Neuronal stem cell (in vitro differentiated cells): ENCODE results near the gene RPL10A.

Experiments used
- DNase-seq: peaks from one replicate; pipeline ENCODE4 v3.0.0-alpha.2; 2013; ENCODE audit warnings: low spot score
- H2AFZ ChIP-seq: one replicate; pipeline ENCODE4 v1.6.1; 2013; ENCODE audit warnings: mild to moderate bottlenecking, low read length, inconsistent platforms
- H2AK5ac ChIP-seq: 2 replicates; pipeline ENCODE4 v1.6.1; 2013; ENCODE audit warnings: low read depth, mild to moderate bottlenecking, inconsistent platforms, low read length, moderate library complexity, mixed read lengths
- H2BK120ac ChIP-seq: 2 replicates; pipeline ENCODE4 v1.6.1; 2013; ENCODE audit warnings: low read depth, mild to moderate bottlenecking, inconsistent platforms, low read length, moderate library complexity, mixed read lengths
- H2BK12ac ChIP-seq: one replicate; pipeline ENCODE4 v1.6.1; 2013; ENCODE audit warnings: low read length, inconsistent platforms
- H2BK15ac ChIP-seq: 2 replicates; pipeline ENCODE4 v1.6.1; 2013; ENCODE audit warnings: mild to moderate bottlenecking, low read length, inconsistent platforms, mixed read lengths
- H2BK5ac ChIP-seq: one replicate; pipeline ENCODE4 v1.6.1; 2013; ENCODE audit warnings: inconsistent platforms, mild to moderate bottlenecking, low read length, moderate library complexity
- H3K14ac ChIP-seq: one replicate; pipeline ENCODE4 v1.6.1; 2013; ENCODE audit warnings: low read length, inconsistent platforms
- H3K18ac ChIP-seq: 2 replicates; pipeline ENCODE4 v1.6.1; 2013; ENCODE audit warnings: low read length, inconsistent platforms
- H3K23ac ChIP-seq: 2 replicates; pipeline ENCODE4 v1.6.1; 2013; ENCODE audit warnings: low read depth, mild to moderate bottlenecking, mixed read lengths, low read length, inconsistent platforms; ENCODE audit not compliant: poor library complexity
- H3K27ac ChIP-seq: replicated peaks from 3 replicates; pipeline ENCODE4 v1.5.1; 2013; ENCODE audit warnings: low read length, inconsistent platforms
- H3K27me3 ChIP-seq, 3 experiments: 2 replicates each; pipeline ENCODE4 v1.6.1; 2013; ENCODE audit warnings: low read length in 3 of 3, mild to moderate bottlenecking in 2 of 3, inconsistent platforms in 1 of 3, low read depth in 1 of 3, mixed read lengths in 1 of 3, moderate library complexity in 1 of 3; ENCODE audit not compliant: control insufficient read depth in 3 of 3, insufficient read depth in 3 of 3
- H3K36me3 ChIP-seq, 2 donors: replicated peaks in 1 of 2; 2 replicates each; pipeline ENCODE4 v1.6.1; 2013; ENCODE audit warnings: low read length in 2 of 2; ENCODE audit not compliant: control insufficient read depth in 2 of 2, insufficient read depth in 2 of 2
- H3K4ac ChIP-seq: 2 replicates; pipeline ENCODE4 v1.6.1; 2013; ENCODE audit warnings: inconsistent platforms, mild to moderate bottlenecking, low read length, moderate library complexity
- H3K4me1 ChIP-seq, 2 donors: 1 replicate in 1 of 2; 2 replicates in 1 of 2; pipeline ENCODE4 v1.6.1; 2013; ENCODE audit warnings: low read length in 2 of 2, low read depth in 1 of 2; ENCODE audit not compliant: control insufficient read depth in 2 of 2, insufficient read depth in 1 of 2
- H3K4me2 ChIP-seq: one replicate; pipeline ENCODE4 v1.6.1; 2013; ENCODE audit warnings: mild to moderate bottlenecking, low read length, inconsistent platforms; ENCODE audit not compliant: insufficient read depth, poor library complexity, severe bottlenecking
- H3K4me3 ChIP-seq, 2 donors: 2 replicates each; pipeline ENCODE4 v1.5.1; 2013; ENCODE audit warnings: low read length in 2 of 2, mild to moderate bottlenecking in 2 of 2, inconsistent platforms in 1 of 2, moderate library complexity in 1 of 2
- H3K79me1 ChIP-seq: one replicate; pipeline ENCODE4 v1.6.1; 2013; ENCODE audit warnings: low read depth, mild to moderate bottlenecking, inconsistent platforms, low read length, moderate library complexity
- H3K9ac ChIP-seq: one replicate; pipeline ENCODE4 v1.6.1; 2013; ENCODE audit warnings: mild to moderate bottlenecking, low read depth, low read length, inconsistent platforms; ENCODE audit not compliant: poor library complexity
- H3K9me3 ChIP-seq, 2 donors: replicated peaks in 1 of 2; 2 replicates each; pipeline versions ENCODE3 to v1.6.1; 2013; ENCODE audit warnings: low read length in 2 of 2, mild to moderate bottlenecking in 2 of 2, inconsistent platforms in 1 of 2, low read depth in 1 of 2, mixed read lengths in 1 of 2, moderate library complexity in 1 of 2; ENCODE audit not compliant: control insufficient read depth in 2 of 2, insufficient read depth in 1 of 2
- H4K8ac ChIP-seq: one replicate; pipeline ENCODE4 v1.6.1; 2013; ENCODE audit warnings: low read depth, mild to moderate bottlenecking, inconsistent platforms, low read length, moderate library complexity
- H4K91ac ChIP-seq: one replicate; pipeline ENCODE4 v1.6.1; 2013; ENCODE audit warnings: low read length, low read depth, mild to moderate bottlenecking, inconsistent platforms; ENCODE audit not compliant: poor library complexity
- WGBS, 2 donors: extraction: QIAGEN DNeasy Blood & Tissue Kit; methylation state at CpG; one replicate each; pipeline ENCODE4 v1.1.7; 2013; ENCODE audit warnings: missing lambda C conversion rate in 2 of 2, mixed read lengths in 1 of 2; ENCODE audit not compliant: insufficient read length in 2 of 2, insufficient replicate concordance in 1 of 2; ENCODE audit errors: extremely low coverage in 2 of 2; 5-methylcytosine and 5-hydroxymethylcytosine counted together

Gene RPL10A

DNA sequence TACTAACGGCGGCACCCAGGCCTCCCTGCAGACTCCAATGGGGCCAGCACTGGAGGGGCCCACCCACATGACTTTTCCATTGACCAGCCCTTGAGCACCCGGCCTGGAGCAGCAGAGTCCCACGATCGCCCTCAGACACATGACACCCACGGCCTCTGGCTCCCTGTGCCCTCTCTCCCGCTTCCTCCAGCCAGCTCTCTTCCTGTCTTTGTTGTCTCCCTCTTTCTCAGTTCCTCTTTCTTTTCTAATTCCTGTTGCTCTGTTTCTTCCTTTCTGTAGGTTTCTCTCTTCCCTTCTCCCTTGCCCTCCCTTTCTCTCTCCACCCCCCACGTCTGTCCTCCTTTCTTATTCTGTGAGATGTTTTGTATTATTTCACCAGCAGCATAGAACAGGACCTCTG lies 42.1 kb upstream of the RPL10A start:
- Histone ChIP-seq H2BK5ac (peak overlapping the region; percentile 68), H3K4me3 (no peak overlapping the region), H4K8ac (no peak overlapping the region), H3K9ac (no peak overlapping the region), H2BK120ac (no peak overlapping the region), H3K4ac (no peak overlapping the region), H3K18ac (peak overlapping the region; percentile 8), H3K27me3 (no peaks in the 10 kb centered on the region), H3K79me1 (no peaks in the 10 kb centered on the region), H3K4me1 (peaks cover 0 to 9% of the 10 kb centered on the region in 2 donors), H3K4me2 (no peak overlapping the region), H3K36me3 (peaks cover 14 to 35% of the 10 kb centered on the region in 2 donors), H3K23ac (peak overlapping the region; percentile 23), H2AK5ac (no peak overlapping the region), H2AFZ (no peak overlapping the region), H4K91ac (no peak overlapping the region), H2BK15ac (no peak overlapping the region), H3K27ac (no peak overlapping the region), H2BK12ac (no peak overlapping the region), H3K14ac (no peak overlapping the region), H3K9me3 (peaks cover 11 to 17% of the 10 kb centered on the region in 2 donors)
- DNase-seq, result no peak
- no CpG with 5 or more reads among the region's 8 CpGs for WGBS, 2 donors

DNA sequence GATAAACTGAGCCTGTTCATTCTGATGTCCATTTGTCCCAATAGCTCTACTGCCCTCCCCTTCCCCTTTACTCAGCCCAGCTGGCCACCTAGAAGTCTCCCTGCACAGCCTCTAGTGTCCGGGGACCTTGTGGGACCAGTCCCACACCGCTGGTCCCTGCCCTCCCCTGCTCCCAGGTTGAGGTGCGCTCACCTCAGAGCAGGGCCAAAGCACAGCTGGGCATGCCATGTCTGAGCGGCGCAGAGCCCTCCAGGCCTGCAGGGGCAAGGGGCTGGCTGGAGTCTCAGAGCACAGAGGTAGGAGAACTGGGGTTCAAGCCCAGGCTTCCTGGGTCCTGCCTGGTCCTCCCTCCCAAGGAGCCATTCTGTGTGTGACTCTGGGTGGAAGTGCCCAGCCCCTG lies 40.8 kb upstream of the RPL10A start:
- H2BK15ac ChIP-seq, result no peak overlapping the region
- peaks cover 8 to 26% of the 10 kb centered on the region in 2 donors for H3K36me3 ChIP-seq
- H3K79me1 ChIP-seq, result no peaks in the 10 kb centered on the region
- H3K18ac ChIP-seq, result no peak overlapping the region
- H3K4me3 ChIP-seq, result no peak overlapping the region
- H3K27ac ChIP-seq, result no peak overlapping the region
- H2AK5ac ChIP-seq, result no peak overlapping the region
- H2BK12ac ChIP-seq, result no peak overlapping the region
- no peak overlapping the region for H4K8ac ChIP-seq
- no peak overlapping the region for H2BK5ac ChIP-seq
- no peak for DNase-seq
- H3K4ac ChIP-seq, result no peak overlapping the region
- no CpG with 5 or more reads among the region's 5 CpGs for WGBS, 2 donors
- H4K91ac ChIP-seq, result no peak overlapping the region
- H2BK120ac ChIP-seq, result no peak overlapping the region
- H3K27me3 ChIP-seq, result no peaks in the 10 kb centered on the region
- H3K23ac ChIP-seq, result peak overlapping the region; percentile 16
- H3K9me3 ChIP-seq, result peaks cover 11 to 17% of the 10 kb centered on the region in 2 donors
- no peak overlapping the region for H3K4me2 ChIP-seq
- no peak overlapping the region for H2AFZ ChIP-seq
- no peak overlapping the region for H3K14ac ChIP-seq
- H3K4me1 ChIP-seq, result peaks cover 0 to 9% of the 10 kb centered on the region in 2 donors
- no peak overlapping the region for H3K9ac ChIP-seq

DNA sequence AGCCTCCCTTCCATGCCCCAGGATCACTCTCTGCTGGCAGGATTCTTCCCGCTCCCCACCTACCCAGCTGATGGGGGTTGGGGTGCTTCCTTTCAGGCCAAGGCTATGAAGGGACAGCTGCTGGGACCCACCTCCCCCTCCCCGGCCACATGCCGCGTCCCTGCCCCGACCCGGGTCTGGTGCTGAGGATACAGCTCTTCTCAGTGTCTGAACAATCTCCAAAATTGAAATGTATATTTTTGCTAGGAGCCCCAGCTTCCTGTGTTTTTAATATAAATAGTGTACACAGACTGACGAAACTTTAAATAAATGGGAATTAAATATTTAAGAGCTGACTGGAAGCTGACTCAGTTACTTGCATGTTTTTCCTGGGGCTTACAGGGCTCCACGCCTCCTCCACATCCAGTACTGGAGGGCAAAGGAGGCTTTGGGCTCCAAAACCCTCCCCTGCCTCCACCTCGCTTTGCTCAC lies 40.3 kb upstream of the RPL10A start:
- Histone ChIP-seq H2AFZ (no peak overlapping the region), H4K91ac (no peak overlapping the region), H2BK5ac (no peak overlapping the region), H3K36me3 (peaks cover 7 to 24% of the 10 kb centered on the region in 2 donors), H2BK15ac (peak overlapping the region; percentile 20), H3K27me3 (no peaks in the 10 kb centered on the region), H3K4me2 (no peak overlapping the region), H3K4me1 (peaks cover 0 to 9% of the 10 kb centered on the region in 2 donors), H2BK120ac (no peak overlapping the region), H3K9me3 (peaks cover 11 to 17% of the 10 kb centered on the region in 2 donors), H2BK12ac (no peak overlapping the region), H3K27ac (no peak overlapping the region), H3K18ac (no peak overlapping the region), H3K23ac (peak overlapping the region; percentile 32), H4K8ac (no peak overlapping the region), H3K79me1 (no peaks in the 10 kb centered on the region), H3K4ac (no peak overlapping the region), H3K4me3 (no peak overlapping the region), H3K14ac (no peak overlapping the region), H3K9ac (no peak overlapping the region), H2AK5ac (no peak overlapping the region)
- WGBS, 2 donors, result no CpG with 5 or more reads among the region's 9 CpGs
- no peak for DNase-seq

DNA sequence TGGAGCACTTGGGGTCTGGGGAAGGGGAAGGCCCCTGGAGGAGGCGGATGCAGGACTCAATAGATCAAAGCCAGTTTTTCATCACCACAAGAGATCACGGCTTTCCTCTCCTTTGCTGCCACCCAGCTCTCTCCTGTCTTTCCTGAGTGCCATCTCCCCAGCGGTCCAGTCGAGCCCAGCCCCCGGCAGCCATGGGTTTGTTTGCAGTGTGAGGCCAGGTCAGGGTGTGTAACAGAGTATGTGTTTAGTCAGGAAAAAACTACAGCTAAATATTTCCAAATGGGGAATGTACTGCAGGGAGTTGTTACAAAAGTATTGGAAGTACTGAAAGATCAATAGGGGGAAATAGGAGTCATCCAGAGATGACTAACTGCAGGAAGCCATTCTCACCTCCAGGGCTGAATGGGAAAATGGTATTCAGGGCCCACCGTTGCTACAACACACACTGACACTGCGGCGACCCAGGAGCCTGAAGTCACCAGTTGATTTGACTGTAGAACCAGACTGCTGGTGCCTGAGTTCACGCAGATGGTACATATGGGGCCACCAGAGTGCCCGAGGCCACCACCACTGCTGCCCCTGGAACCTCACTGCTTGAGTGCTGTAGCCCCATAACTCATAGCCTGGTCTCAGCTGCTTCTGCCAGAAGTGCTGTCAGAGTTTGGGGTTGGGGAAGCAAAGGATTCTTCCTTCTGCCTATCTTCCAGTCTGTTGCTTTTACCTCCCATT lies 39.6 kb upstream of the RPL10A start:
- H3K4me1 ChIP-seq, result peaks cover 0 to 9% of the 10 kb centered on the region in 2 donors
- no peak overlapping the region for H2BK120ac ChIP-seq
- H2BK15ac ChIP-seq, result peak overlapping the region; percentile 20
- no peak overlapping the region for H3K4me2 ChIP-seq
- H3K4me3 ChIP-seq, result no peak overlapping the region
- H3K27me3 ChIP-seq, result no peaks in the 10 kb centered on the region
- peaks cover 7 to 24% of the 10 kb centered on the region in 2 donors for H3K36me3 ChIP-seq
- no peak overlapping the region for H3K23ac ChIP-seq
- no peak overlapping the region for H3K27ac ChIP-seq
- H3K79me1 ChIP-seq, result no peaks in the 10 kb centered on the region
- H2AK5ac ChIP-seq, result no peak overlapping the region
- no peak overlapping the region for H3K18ac ChIP-seq
- H3K14ac ChIP-seq, result no peak overlapping the region
- no peak overlapping the region for H2BK5ac ChIP-seq
- H4K8ac ChIP-seq, result no peak overlapping the region
- H3K9me3 ChIP-seq, result peaks cover 11 to 17% of the 10 kb centered on the region in 2 donors
- H2AFZ ChIP-seq, result no peak overlapping the region
- no peak for DNase-seq
- H2BK12ac ChIP-seq, result no peak overlapping the region
- H3K9ac ChIP-seq, result no peak overlapping the region
- no peak overlapping the region for H4K91ac ChIP-seq
- H3K4ac ChIP-seq, result no peak overlapping the region
- WGBS, 2 donors, result no CpG with 5 or more reads among the region's 10 CpGs
